GF-D8 (cell line): ENCODE results near the gene PARD6G.

ENCODE experiments used
- DNase-seq: peaks from one replicate; lab custom pipeline; 2025; lab: John Stamatoyannopoulos, UW

The PARD6G gene

DNA sequence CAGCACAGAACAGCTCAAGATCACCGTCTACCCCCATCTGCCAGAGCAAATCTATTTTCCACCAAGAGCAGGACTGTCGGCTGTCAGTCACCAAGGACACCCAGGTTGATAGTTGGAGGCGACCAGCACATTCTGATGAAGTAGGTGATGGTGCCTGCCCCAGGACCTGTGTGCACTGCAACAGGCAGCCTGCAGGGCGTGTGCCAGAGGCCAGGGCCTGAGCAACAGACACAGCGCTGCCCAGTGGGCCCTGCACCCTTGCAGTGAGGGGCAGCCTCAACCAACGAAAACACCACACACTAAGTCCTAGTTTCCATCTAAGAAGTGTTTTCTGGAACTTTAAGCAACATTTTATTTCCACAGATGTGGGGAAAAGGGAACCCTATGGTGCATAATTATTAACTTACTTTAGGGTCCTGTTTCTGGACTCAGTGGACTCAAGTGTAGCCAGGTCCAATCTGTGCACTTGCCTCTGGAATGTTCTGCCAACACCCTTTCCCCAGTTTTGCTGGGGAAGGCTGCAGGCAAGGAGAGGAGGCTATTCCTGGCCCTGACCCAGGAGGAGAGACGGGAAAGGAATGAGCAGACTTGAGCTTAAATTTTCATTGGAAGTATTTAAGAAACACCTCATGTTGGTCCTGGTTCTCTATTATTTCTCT lies 76.8 kb downstream of the PARD6G start:
- no peak for DNase-seq

- no peak for DNase-seq
These were observed 77.7 kb downstream of the PARD6G start for GRCh38 chr18:80169607-80170006.

GRCh38 chr18:80168982-80169381 lies 78.3 kb downstream of the PARD6G start:
- DNase-seq, result no peak

DNA sequence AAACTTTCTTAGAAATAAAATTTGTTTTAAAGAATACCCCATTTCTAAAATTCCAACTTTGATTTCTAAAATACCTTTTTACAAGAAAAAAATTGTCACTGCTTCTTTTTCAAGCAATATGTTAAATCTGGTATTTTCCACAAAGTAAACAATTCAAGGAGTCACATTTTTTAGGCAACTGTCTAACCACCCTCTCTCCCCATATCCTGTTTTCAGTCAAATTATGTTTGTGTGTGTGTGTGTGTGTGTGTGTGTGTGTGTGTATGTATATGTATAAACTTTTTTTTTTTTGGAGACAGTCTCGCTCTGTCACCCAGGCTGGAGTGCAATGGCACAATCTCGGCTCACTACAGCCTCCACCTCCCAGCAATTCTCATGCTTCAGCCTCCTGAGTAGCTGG lies 79.0 kb downstream of the PARD6G start:
- no peak for DNase-seq

- no peak for DNase-seq
These were observed 79.4 kb downstream of the PARD6G start for GRCh38 chr18:80167931-80168330.

DNA sequence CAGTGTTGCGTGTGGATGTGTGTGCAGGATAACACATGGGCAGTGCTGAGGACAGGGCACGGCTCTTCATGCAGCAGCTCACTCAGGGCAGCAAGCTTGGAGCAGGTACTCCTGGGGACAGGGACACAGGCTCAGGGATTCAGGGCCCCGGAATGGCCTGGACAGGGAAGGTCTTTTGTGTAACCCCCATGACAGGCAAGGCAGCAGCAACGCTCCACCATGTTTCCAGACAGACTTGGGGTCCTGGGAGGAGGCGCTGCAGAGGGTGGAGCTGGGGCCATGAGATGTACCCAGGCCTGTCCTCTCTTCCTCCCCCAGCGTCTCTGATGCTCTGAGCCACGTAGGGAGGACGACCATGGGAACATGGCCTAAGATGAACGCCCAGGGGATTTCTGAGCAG lies 80.0 kb downstream of the PARD6G start:
- no peak for DNase-seq

- DNase-seq, result no peak
These were observed 80.6 kb downstream of the PARD6G start for GRCh38 chr18:80166725-80167124.

- DNase-seq, result no peak
These were observed 81.1 kb downstream of the PARD6G start for GRCh38 chr18:80166240-80166639.

- DNase-seq, result peak; percentile 72
These were observed 82.5 kb downstream of the PARD6G start for GRCh38 chr18:80164727-80165355.

GRCh38 chr18:80163183-80163582 lies 84.1 kb downstream of the PARD6G start:
- DNase-seq, result no peak

GRCh38 chr18:80161781-80162417 lies 85.4 kb downstream of the PARD6G start:
- DNase-seq, result no peak

DNA sequence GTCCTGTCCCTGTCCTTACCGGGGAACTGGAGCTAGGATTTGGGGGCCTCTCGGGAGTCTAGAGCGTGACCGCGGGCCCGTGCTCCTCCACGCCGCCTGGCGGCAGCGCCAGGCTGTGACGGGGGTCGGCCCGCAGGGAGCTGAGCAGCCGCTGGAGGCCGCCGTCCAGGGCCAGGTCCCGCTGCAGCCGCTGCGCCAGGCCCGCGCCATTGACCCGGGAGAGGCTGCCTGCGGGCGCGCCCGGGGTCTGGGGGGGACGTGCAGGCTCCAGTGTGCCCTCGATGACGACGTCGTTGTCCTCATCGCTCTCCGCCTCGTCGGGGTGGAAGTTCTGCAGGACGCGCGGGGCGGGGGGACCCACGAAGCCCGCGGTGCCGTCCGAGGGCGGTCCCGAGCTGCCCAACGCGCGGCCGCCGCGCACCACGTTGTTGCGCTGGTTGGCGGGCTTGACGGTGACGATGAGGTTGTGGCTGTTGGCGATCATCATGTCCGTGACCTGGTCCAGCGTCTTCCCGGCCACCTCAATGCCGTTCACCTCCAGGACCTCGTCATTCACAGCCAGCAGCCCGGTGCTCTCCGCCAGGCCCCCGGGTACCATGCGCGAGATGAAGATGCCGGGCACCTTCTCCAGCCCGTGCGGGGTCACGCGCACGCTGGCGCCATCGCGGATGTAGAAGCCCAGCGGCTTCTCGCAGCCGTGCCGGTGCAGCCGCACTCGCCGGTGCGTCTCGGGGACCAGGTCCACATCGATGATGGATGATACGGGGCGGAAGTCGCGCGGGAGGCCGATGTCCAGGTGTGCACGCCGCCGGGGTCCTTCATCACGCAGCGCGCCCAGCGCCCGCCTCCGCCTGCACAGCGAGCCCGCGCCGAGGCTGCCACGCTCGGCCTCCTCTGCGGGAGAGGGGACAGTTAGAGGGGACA lies 87.3 kb downstream of the PARD6G start:
- no peak for DNase-seq

DNA sequence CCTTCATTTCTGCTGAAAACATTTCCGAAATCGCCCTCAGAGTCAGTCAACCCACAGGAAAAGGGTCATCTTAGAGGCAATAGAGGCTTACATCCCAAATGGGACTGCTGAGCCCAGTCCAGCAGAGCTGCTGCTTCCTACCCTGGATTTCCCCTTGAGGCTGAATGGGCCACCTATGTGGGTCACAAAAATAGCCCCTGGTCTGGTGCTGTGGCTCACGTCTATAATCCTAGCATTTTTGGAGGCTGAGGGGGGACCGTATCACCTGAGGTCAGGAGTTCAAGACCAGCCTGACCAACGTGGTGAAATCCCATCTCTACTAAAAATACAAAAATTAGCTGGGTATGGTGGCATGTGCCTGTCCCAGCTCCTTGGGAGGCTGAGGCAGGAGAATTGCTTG lies 88.9 kb downstream of the PARD6G start:
- DNase-seq, result no peak

GRCh38 chr18:80157708-80158343 lies 89.5 kb downstream of the PARD6G start:
- DNase-seq, result peak; percentile 18

DNA sequence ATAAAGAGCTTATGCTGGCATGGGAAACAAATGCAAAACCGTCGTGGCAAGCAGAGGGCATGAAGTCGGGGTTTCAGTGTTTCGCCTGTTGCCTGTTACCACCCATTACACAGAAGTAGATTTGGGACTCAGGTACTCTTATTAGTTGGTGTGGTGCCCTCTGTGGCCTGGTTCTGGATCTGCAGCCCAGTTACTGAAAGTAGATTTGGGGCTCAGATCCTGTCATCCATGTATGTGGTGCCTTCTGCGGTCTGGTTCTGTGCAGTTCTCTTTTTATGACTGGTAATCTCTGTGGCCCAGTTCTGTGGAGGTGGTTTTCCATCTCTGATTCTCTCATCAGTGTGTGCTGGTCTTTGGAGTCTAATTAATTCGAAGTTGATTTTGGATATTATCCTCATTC lies 93.0 kb downstream of the PARD6G start:
- no peak for DNase-seq

GRCh38 chr18:80149667-80150066 lies 97.6 kb downstream of the PARD6G start:
- no peak for DNase-seq

DNA sequence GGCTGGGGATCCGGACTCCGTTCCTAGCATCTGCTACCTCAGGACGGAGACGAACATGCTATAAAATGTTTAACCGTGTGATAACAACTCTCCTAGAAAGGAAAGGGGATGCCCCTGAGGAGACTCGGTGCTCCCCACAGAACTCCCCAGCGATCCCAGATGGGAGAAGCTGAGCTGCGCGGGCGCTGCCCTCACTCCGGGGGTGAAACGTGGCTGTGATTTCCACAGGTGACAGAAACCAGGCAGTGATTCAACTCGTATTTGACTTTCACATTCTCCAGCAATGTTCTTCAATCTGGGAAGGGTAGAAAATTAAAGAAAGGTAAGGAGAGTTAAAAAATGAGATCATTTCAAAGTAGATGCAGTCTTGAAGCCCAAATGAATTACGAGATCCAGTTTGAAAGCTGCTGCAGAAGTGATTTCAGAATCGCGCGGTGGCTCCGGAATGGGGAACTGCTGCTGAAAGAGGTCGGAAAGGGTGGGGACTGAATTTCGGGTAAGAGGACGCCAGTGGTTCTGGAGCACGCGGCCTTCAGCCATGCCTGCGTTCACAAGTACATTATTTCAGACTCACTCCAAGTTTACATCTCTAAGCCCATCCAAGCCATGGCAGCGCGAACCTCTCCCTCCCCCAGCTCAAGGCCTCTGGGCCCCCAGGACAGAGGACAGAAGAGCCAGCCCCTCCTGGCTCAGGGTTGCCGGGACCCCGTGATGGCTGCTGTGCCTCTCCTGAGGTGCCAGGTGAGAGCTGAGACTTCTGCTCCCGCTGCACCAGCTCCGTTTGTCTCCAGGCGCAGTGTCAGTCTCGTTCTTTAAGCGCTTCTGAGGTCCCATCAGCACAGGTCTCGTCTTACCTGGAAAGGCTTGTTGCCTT lies 98.8 kb downstream of the PARD6G start:
- no peak for DNase-seq

GRCh38 chr18:80147418-80148325 lies 99.6 kb downstream of the PARD6G start:
- no peak for DNase-seq

GRCh38 chr18:80147037-80147417 lies 100.3 kb downstream of the PARD6G start:
- no peak for DNase-seq
